ENCODE results near the gene NFKBIL1.

Gene NFKBIL1

DNA sequence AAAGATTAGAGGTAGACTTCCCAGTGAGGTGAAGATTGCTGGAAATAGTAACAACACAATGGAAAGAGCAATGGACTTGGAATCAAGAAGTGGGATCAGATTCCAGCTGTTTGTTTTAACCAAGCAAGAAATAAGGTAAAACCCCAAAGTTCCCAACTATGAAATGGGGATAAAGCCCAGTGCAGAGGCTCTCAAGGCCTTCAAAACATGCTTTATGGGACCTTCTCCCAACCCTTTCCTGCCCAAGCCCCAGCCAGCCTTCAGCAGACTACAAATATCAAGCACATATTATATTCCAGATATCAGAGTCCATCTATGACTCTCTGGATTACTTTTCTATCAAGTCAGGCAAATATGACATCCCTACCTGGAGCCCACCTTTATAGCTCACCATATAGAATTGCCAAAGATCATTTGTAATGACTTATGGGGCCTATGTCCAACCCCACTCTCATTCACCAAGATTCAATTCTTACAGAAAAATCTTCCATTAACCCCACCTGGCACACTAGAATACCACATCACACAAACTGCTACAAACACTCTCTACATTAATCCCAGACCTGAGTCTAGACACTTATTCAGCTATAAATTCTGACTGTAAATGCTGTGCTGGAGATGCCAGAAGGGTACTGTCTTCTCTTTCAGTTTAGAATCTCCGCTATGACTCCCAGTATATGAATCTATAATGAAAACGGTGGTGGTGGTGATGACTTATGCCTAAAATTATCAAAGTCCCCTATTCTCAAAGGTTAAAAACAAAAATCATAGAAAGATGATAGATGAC, 11.7 kb upstream of the NFKBIL1 start:
- DNase-seq, result no peak

DNA sequence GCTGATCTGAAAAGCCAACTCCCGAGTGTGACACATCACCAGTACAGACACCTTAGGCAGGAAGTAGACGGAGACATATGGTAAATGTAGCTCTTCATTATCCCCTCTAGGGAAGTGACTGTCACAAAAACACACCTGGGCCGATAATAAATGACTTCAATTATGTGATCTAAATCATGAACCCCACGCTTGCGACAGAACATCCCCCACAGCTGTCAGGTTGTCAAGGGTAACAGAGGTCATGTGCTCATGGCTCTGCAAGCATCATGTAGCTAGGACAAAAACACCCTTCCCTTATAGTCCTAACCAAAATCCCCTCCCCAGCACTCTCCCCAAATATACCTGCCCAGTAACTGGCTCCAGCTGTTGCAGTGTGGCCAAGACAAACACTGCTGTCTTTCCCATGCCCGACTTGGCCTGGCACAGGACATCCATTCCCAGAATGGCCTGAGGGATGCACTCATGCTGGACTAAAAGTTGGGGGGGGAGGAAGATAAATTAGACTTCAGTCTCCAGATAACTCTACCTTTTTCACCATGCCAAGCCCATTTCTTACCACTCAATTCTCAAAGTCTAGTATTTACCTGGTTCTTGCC, 8.5 kb upstream of the NFKBIL1 start:
- DNase-seq, result no peak

DNA sequence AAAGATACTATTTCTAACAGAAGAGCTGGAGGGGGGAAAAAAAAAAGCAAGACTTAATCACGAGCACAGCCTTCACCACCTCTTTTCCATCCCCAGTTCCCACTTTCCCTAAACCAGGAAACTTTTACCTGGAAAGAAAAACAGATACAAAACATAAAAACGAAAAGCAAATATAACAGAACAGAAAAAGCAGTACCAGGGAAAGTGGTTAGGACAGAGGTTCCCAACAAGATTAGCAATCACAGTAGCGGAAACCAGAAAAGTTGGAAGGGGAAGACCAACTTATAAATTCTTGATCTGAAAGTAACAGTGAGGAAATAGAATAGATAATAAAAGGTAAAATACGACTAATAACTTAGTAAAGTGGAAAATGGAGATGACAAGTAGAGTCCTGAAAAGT, 6.8 kb upstream of the NFKBIL1 start:
- no peak for DNase-seq

DNA sequence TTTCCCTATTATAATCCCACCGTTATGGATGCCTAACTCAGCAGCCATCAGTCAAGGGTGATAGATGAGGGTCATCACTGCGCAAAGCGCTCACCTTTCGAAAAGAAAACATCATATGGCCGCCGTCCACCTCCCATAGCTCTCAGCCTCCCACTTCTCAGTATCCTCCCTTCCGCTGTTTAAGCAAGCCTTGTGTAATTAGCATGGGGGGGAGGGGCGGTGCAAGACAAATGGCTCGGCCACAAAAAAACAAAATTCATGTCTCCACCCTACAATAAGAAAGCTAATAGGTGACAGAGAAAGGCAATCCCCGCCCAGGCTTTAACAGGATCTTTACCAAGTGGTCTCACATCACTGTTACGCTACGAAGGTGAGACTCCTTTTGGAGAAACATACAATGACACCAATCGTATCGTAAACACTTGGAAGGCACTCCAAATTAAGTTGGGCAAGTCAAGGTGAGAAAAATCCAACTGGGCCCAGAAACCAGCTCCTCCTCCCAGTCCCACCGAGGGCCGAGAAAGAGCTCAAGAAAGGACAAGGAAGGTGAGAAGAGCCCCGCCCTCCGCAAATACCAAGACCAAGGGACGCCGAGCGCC, 6.2 kb upstream of the NFKBIL1 start:
- DNase-seq, result peak; percentile 44 to 52

DNA sequence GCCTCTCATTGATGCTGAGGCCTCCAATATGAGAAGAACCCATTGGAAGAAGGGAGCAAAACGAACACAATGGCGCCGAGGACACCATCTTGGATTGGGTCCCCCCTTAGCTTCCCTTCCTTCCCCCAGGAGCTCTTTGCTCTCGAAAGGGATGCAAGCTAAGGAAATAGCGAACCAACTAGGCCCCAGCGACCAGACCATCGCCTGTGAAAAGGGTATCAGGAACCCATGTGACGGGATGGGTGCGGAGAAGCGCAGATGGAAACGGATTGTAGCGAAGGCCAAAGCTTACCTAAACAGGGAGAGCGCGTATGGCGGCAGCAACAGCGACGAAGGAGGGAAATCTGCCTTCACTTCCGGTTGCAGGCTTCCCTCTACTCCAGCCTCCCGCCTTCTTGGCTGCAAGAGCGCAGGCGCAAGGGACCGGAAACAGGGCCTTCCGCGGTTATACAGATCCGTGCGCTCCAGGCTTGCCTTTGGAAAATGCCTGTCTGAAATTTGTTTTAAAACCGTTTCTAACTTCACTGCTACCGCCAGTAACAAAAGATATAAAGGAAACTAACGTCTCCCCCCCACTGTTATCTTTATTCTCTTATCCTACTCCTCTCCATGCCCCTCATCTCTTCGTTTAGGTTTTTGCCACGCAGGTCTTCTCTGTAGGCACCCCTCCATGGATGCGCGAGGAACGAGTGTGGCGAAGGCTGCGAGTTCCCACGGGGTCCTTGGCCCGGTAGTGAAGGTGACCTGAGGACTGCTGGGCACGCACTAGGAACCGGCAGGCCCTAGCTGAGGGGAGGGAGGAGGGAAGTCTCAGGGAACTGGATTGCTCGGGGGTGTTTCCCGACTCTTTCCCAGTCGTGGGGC, 5.5 kb upstream of the NFKBIL1 start, which contains the start of gene DDX39B:
Gene DDX39B, minus strand, starts transcription at position 346 of the 864 bp plus-strand sequence. CDS start 1,471 bp downstream, outside the sequence.
- peak; percentile 88 to 94 for DNase-seq

DNA sequence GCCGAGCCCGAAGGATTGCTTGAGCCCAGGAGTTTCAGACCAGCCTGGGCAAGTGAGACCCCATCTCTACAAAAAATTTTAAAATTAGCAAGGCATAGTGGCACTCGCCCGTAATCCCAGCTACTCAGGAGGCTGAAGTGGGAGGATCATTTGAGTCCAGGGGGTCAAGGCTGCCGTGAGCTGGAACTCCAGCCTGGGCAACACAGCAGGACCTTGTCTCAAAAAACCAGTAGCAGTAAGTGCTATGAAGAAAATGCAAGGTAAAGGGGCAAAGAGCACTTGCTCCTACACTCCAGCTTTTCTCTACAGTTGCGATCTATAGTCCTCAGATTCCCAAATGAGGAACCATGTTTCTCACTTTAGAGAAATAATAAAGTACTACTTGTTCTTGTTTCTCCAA, 3.8 kb upstream of the NFKBIL1 start:
- no peak for DNase-seq

DNA sequence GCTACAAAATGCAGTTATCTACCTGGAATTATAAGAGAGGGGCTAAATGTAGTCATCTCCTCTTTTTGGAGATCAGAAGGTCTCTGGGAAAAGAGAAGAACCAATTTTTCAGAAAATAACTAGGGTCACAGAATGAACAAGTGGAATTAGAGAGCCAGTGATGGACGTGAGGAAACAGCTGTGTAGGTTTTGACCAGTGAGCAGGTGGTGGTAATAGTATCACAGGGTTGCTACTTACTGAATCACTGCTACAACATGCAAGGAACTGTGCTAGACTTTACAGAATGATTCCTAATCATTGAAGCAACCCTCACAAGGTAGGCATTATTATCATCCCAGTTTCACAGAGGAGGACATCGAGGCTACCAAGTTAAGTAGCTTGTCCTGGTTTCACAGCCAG, 2.7 kb upstream of the NFKBIL1 start:
- DNase-seq, result no peak

DNA sequence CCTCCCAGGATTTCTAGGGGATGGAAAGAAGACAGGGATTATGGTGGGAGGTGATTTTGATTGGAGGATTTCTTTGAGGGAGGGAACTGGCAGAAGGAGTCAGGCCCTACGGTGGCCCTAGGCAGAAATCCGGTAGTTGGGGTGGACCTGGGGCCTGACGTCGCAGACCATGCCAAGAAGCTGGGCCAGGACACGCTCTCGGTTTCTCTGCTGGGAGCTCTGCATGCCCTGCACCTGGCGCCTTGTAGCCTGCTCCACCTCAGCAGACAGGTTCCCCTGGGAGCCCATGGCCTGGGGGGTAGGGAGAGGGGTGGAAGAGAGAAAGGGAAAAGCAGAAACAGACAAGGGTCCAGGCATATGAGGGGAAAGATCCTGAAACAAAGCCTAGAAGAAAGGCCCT, 2.1 kb upstream of the NFKBIL1 start:
- DNase-seq, result no peak

DNA sequence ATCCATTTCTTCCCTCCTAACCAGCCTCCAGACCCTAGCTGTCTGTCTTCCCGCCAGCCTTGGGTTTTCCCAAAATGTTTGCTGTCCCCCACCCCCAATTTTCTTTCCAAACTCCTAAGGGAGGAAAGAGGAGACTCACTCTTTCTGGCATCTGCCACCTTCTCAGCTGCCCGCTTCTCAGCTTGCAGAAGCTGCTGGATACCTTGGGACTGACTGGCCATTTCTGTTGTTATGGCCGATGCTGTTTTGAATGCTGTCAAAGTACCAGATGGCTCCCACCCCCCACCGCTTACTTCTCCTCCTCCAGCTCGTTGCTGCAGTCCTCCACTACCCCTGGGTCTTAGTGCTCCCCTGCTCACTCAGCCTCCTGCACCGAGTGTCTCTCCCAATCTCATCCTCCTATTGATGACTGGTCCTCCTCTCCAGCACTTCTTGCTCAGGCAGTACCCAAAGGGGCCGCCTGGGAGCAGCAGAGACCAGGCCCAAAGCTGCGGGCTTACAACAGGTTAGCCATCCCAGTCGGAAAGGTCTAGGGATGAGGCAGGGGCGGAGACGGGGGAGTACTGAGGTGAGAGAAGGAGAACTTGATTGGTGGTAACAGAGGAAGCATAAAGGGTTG, 960 bp upstream of the NFKBIL1 start, which contains the start of gene ATP6V1G2:
Gene ATP6V1G2, minus strand, starts transcription at position 270 of the 619 bp plus-strand sequence. Its CDS starts 49 bp downstream, at position 221.
- peak; percentile 83 to 84 for DNase-seq

DNA sequence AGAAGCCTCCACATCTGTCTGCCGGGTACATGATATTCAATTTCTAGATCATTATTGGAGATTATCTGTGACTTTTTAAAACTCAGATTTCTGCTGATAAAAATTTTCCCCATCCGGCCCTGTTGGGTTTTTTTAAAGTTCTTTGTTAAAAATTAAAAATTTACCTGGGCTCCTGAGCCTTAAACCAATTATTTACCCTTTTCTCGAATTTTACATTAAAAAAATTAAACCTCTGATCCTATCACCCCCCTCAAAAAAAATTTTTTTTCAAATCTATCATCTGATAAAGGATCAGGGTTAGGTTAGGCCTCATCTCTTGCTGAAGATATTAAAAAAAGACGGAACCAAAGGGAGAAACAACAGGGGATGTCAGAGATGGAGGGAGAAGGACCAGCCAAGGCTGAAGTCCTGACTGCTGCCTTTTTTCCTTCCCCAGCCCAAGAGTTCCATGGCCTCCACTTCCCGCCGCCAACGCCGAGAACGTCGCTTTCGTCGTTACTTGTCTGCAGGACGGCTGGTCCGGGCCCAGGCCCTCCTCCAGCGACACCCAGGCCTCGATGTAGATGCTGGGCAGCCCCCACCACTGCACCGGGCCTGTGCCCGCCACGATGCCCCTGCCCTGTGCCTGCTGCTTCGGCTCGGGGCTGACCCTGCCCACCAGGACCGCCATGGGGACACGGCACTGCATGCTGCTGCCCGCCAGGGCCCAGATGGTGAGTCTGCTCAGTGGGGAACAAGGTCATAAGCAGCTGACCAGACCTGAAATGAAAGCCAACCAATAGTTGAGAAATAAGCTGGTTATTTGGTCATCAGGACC, 527 bp downstream of the NFKBIL1 start:
- no peak for DNase-seq

DNA sequence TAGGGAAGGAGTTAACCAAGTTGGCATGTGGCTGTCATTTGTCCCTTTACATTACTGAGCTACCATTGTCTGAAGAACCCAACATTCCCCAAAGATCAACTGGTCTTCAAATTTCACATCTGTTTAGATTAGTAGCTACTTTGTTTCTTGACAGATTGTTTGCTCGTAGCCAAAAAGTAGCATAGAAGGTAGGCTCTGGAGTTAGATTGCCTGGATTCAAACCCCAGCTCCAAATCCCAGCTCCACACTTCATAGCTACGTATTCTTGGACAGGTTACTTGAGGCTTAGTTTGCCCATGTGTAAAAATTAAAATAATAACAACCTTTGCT, 1.1 kb downstream of the NFKBIL1 start:
- no peak for DNase-seq

DNA sequence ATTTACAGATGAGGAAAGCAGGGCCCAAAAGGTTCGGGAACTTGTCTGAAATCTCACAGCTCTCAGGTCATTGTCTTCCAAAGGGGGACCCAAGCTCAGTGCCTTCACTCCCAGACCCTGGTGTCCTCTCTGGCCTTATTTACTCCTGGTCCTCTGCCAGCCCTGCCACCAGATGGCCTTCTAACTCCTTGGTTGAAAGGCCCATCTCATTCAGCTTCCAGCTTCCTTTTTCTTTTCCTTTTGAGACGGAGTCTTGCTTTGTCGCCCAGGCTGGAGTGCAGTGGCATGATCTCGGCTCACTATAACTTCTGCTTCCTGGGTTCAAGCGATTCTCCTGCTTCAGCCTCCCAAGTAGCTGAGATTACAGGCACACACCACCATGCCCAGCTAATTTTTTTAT, 4.0 kb downstream of the NFKBIL1 start:
- peak; percentile 53 to 61 for DNase-seq

DNA sequence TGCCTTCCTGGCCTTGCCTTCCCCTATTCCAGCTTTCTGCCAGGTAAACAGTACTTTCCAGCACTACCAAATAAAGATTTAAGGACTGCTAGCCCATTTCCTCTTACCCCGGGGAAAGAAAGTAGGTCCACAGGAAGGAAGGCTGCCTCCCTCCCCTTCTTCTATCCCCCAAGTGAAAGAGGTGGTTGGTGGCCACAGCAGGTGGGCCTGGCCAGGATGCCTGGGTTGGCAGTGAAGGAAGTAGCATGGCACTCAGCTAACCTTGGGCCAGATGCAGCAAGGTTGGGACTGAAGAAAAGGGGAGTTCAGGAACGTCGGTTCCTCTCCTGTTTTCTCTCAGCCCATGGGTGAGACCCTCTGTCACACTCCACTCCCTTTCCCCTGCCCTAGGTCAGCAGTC, 8.9 kb downstream of the NFKBIL1 start:
- no peak for DNase-seq

DNA sequence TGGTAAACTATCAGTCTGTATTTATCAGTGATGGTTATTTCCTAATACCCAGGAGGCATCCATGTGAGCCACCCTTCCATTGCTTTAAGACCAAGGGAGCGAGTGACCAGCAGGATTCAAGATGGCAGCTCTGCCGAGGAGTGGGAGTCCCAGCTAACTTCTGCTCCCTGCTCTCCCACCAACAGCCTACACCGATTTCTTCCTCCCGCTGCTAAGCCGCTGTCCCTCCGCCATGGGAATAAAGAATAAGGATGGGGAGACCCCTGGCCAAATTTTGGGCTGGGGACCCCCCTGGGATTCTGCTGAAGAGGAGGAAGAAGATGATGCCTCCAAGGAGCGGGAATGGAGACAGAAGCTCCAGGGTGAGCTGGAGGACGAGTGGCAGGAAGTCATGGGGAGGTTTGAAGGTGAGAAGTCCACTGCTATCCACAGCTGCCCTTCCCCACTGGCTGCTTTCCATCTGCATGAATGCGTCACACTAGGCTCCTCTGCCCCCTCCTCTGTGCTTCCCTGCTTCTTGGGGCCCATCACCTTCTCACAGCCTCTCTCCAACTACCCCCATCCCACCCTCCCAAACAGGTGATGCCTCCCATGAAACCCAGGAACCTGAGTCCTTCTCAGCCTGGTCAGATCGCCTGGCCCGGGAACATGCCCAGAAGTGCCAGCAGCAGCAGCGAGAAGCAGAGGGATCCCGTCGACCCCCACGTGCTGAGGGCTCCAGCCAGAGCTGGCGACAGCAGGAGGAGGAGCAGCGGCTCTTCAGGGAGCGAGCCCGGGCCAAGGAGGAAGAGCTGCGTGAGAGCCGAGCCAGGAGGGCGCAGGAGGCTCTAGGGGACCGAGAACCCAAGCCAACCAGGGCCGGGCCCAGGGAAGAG, 10.3 kb downstream of the NFKBIL1 start:
- DNase-seq, result no peak

DNA sequence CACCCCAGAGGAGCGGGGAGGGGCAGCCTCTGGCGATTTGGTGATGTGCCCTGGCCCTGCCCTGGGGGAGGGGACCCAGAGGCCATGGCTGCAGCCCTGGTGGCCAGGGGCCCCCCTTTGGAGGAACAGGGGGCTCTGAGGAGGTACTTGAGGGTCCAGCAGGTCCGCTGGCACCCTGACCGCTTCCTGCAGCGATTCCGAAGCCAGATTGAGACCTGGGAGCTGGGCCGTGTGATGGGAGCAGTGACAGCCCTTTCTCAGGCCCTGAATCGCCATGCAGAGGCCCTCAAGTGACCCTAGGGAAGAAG, 10.9 kb downstream of the NFKBIL1 start:
- no peak for DNase-seq

DNA sequence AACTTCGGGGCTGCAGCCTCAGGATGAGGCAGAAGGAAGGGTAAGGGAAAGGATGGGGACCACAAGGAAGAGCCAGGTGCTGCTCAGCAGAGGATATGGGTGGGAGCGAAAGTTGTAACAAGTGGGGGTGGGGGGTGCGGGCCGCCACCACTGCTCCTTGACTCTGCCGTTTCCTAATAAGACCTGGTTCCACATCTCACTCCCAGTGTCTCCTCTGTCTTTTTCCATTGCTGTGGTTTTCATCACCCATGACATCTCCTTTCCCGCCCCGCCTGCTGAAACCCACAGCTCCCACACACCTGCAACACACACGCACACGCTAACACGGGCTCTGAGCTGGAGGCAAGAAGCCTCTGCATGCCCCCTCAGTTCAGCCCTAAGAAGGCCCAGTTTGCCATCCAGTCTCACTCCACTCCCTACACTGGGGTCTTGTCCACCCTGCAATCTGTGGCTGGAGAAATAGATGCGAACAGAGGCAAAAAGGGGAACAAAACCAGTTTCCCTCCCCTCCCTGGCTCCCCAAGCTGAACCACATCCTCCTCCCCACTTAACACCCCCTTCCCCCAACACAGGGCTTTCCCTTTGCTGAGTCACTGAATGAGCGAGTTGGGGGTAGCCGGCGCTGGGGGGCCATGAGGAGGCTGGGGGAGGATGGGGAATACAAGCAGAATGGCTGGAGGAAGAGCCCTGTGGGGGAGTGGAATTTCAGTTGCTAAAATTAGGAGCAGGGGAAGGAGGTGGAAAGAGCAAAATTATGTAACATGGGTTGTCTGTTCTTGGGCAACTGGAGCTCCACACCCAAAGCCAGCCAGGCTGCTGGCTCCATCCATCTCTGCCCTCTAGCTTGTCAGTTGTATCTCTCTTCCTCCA, 11.5 kb downstream of the NFKBIL1 start:
- DNase-seq, result peak; percentile 69 to 85

DNA sequence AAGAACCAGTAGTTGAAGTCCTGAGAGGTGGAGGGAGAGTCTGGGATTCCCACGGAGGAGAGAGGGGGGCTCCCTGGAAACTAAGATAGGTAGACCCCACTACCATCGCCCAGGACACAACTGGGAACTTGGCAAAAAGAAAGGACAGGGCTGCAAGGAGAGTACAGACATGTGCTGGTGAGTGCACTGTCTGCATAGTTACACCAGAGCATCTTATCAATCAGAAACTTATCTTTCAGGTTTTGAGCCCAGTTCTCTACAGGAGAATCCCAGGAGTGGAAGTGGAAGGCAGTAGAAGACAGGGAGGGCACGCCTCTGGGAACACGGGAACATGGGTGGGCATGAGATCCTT, 12.2 kb downstream of the NFKBIL1 start:
- no peak for DNase-seq

DNA sequence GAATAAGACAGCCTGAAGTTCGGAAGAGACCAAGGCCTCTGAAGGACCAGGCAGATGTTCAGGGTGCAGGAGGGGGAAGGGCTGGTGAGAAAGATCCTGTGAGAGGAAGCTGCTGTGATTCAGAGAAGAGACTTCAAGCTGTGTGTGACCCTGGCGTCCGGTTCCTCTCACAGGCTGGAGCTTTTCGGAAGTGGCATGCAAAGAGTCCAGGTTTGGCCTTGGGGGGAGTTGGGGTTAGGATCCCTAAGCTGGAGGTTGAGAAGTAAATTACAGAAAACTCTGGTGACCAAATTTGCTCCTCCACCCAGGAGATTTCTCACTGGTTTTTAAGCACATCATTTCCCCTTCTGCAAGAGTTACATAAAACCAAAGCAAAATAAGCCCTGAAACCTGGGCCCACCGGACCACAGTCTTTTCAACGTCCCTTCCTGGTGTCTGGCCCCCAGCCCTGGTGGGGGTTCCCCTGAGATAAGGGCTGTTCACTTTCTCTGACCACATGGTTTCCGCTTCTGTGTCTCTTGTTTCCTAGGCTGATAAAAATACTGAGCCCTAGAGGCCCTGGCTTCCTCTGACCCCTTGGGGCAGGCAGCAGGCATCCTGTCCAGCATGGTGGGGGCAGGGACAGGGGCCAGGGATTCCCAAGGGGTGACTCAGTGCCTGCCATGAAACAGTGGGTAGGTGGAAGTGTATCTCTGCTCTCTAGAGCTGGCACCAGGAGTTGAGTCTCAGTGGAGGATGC, 12.7 kb downstream of the NFKBIL1 start:
- peak in 1 of 2 experiments; percentile 55 for DNase-seq

DNA sequence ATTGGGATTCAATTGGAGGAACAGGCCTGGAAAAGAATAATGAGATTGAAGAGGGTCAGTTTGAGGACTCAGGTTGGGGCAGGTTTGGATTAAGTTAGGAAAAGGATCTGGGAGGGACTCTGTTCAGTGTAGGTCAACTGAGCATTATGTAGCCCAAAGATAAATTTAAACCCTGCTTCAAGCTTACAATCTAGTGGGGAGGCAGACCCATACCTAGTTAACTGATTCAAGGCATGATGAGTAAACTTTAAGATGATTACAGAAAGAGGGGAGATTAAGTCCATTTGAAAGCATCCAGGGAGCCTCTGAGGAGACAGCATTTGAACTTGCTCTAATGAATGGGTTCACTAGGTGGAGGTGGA, 13.3 kb downstream of the NFKBIL1 start:
- no peak for DNase-seq
